ENCODE measurements around the gene CYTH4. TPM values are rescaled to one million over a fixed set of nuclear protein-coding genes. Genes with fewer than 3 reads are reported as not detected.
"Not testable (repeated sequence)": the region's sequence is repeated elsewhere in the genome, so short reads cannot be mapped to it uniquely, and the experiment has no call there.

The CYTH4 gene
- polyA plus RNA-seq, 1 donor from 2014 or later: not detected

DNA sequence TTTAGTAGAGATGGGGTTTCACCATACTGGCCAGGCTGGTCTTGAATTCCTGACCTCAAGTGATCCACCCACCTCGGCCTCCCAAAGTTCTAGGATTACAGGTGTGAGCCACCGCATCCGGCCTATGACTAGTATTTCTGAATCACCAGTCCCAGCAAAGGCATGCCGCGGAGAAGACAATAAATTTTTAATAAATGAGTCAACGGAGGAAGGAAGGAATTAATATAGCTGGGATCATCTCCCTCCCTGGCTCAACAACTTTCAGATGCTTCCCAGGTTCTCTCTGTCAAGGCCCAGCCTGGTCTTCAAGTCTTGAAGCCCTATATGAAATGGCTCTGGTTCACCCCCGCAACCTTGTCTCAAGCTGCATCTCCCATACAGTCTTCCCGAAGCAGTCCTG, 45.7 kb downstream of the CYTH4 start:
- Histone ChIP-seq H3K36me3 (ENCODE audit: insufficient read depth, low read length) (no peaks in the 10 kb centered on the region), H3K9ac (ENCODE audit: low read length) (no peak overlapping the region), H3F3A (ENCODE audit: insufficient read depth, low read length, poor library complexity, severe bottlenecking) (no peaks in the 10 kb centered on the region), H3K79me2 (replicated peaks; ENCODE audit: insufficient read depth, low read length) (no peaks in the 10 kb centered on the region), H2AFZ (ENCODE audit: low read depth, low read length) (no peak overlapping the region), H3K9me2 (ENCODE audit: insufficient read depth, low read length) (no peaks in the 10 kb centered on the region), H4K20me1 (ENCODE audit: insufficient read depth) (no peaks in the 10 kb centered on the region), H3K27ac (ENCODE audit: low read length) (no peak overlapping the region), H3K9me3 (ENCODE audit: low read length) (no peaks in the 10 kb centered on the region), H3K27me3 (ENCODE audit: insufficient read depth, low read depth, low read length) (peaks cover 47% of the 10 kb centered on the region), H3K4me3 (ENCODE audit: low read length) (no peak overlapping the region), H3K4me2 (ENCODE audit: low read length) (no peak overlapping the region)
- TF ChIP-seq EP300 (conservative IDR thresholded peaks at IDR 0.05; ENCODE audit: poor library complexity, severe bottlenecking) (no peak), SMC3 (conservative IDR thresholded peaks at IDR 0.05; ENCODE audit: poor library complexity) (no peak), TAF1 (IDR thresholded peaks at IDR 0.05; ENCODE audit: low read depth) (no peak), RAD21 (conservative IDR thresholded peaks at IDR 0.05) (no peak), POLR2AphosphoS5 (IDR thresholded peaks at IDR 0.05) (no peak), MXI1 (conservative IDR thresholded peaks at IDR 0.05; ENCODE audit: poor library complexity, severe bottlenecking) (no peak), REST (IDR thresholded peaks at IDR 0.05; ENCODE audit: borderline replicate concordance) (no peak), EZH2 (IDR thresholded peaks at IDR 0.05; ENCODE audit: borderline replicate concordance, insufficient read depth, low read length, poor library complexity, severe bottlenecking) (no peak)
- TF ChIP-seq, protein P1, sequence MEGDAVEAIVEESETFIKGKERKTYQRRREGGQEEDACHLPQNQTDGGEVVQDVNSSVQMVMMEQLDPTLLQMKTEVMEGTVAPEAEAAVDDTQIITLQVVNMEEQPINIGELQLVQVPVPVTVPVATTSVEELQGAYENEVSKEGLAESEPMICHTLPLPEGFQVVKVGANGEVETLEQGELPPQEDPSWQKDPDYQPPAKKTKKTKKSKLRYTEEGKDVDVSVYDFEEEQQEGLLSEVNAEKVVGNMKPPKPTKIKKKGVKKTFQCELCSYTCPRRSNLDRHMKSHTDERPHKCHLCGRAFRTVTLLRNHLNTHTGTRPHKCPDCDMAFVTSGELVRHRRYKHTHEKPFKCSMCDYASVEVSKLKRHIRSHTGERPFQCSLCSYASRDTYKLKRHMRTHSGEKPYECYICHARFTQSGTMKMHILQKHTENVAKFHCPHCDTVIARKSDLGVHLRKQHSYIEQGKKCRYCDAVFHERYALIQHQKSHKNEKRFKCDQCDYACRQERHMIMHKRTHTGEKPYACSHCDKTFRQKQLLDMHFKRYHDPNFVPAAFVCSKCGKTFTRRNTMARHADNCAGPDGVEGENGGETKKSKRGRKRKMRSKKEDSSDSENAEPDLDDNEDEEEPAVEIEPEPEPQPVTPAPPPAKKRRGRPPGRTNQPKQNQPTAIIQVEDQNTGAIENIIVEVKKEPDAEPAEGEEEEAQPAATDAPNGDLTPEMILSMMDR (IDR thresholded peaks at IDR 0.05; ENCODE audit: poor library complexity, severe bottlenecking): no peak

DNA sequence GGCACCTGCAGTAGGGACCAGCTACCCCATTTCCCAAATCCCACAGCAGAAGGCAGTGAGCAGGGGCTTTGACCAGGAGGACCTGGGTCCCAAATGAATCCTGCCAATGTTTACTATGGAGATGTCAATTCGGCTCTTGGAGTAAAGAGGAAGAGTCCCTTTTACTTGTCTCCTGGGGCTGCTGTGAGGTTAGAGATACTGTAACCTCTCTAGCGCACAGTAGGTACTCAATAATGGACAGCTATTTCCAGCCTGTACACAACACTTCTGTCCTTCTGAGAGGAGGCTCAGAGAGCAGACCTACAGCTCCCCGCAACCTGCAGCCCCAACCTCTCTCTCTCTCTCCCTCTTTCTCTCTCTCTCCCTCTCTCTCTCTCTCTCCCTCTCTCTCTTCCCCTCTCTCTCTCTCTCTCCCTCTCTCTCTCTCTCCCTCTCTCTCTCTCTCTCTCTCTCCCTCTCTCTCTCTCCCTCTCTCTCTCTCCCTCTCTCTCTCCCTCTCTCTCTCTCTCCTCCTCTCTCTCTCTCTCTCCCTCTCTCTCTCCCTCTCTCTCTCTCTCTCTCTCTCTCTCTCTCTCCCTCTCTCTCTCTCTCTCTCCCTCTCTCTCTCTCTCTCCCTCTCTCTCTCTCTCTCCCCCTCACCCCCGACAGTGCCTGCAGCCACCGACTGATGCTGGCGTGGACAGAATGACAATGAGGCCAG, 46.4 kb downstream of the CYTH4 start:
- not testable (repeated sequence) for H3K9me2 ChIP-seq (ENCODE audit: insufficient read depth, low read length); H4K20me1 ChIP-seq (ENCODE audit: insufficient read depth); H3K4me3 ChIP-seq (ENCODE audit: low read length); H3K79me2 ChIP-seq (replicated peaks; ENCODE audit: insufficient read depth, low read length); H3K27ac ChIP-seq (ENCODE audit: low read length); H2AFZ ChIP-seq (ENCODE audit: low read depth, low read length); H3K4me2 ChIP-seq (ENCODE audit: low read length); H3F3A ChIP-seq (ENCODE audit: insufficient read depth, low read length, poor library complexity, severe bottlenecking); H3K9me3 ChIP-seq (ENCODE audit: low read length); H3K36me3 ChIP-seq (ENCODE audit: insufficient read depth, low read length); H3K9ac ChIP-seq (ENCODE audit: low read length)
- H3K27me3 ChIP-seq (ENCODE audit: insufficient read depth, low read depth, low read length): peaks cover 48% of the 10 kb centered on the region

Data from neural cell (in vitro differentiated cells).